Ishikawa (cell line): ENCODE results near the gene IFT172.

Source experiments
- EGR1 ChIP-seq: IDR thresholded peaks from 2 replicates; pipeline ENCODE4 v1.6.1; 2012
- EP300 ChIP-seq: IDR thresholded peaks from 2 replicates; pipeline ENCODE4 v1.6.1; 2012; ENCODE audit warnings: borderline replicate concordance
- FOXM1 ChIP-seq: IDR thresholded peaks from 2 replicates; pipeline ENCODE4 v1.6.1; 2012; ENCODE audit warnings: low read depth, borderline replicate concordance
- NFIC ChIP-seq: IDR thresholded peaks from 2 replicates; pipeline ENCODE4 v1.6.1; 2012
- RAD21 ChIP-seq: IDR thresholded peaks from 2 replicates; pipeline ENCODE4 v1.6.1; 2012; ENCODE audit warnings: low read depth
- TAF1 ChIP-seq: IDR thresholded peaks from 2 replicates; pipeline ENCODE4 v1.6.1; 2012; ENCODE audit warnings: low read depth, mild to moderate bottlenecking

DNA sequence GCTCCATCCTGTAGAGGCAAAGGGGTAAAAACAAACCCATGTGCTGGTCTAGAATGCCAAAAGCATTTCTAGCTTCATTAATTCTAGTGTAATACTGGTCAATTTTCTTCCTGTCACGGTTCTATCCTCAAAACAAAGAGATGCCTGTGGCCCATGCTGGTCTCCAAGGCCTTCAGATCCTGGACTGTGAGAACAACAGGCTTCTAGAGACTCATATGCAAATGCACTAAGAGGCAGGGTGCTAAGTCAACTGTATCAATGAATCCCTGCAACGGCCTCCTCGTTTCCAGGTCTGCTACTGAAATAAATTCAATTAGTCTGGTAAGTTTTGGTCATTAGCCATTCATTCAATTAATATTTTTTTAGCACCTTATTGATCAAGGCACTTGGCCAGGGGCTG lies 4.0 kb downstream of the IFT172 start:
- no peak for TF ChIP-seq FOXM1
- TF ChIP-seq NFIC = no peak
- TF ChIP-seq TAF1 = no peak
- TF ChIP-seq EGR1 = no peak
- no peak for TF ChIP-seq RAD21
- TF ChIP-seq EP300 = no peak
